ENCODE measurements around the gene R3HDM1. TPM values are rescaled to one million over a fixed set of nuclear protein-coding genes. Genes with fewer than 3 reads are reported as not detected.
"Not testable (repeated sequence)": the region's sequence is repeated elsewhere in the genome, so short reads cannot be mapped to it uniquely, and the experiment has no call there.

Gene R3HDM1
- total and polyA plus RNA-seq, 2 experiments from 2014 or later = 9.2 to 18.9 TPM

DNA sequence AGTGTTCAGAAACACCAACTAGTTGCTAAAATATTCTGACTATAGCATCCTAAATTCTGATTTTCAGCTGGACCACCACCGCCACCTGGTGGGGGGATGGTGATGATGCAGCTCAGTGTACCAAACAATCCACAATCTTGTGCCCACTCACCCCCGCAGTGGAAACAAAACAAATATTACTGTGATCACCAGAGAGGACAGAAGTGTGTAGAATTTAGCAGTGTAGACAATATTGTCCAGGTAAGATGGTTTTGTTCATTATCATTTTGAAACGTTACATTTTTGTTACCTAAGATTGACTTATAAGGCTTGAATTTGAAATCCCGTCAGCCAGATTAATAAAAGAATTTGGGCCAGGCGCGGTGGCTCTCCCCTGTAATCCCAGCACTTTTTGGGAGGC lies 178.7 kb downstream of the R3HDM1 start:
- in situ Hi-C loops (cut with MboI) = loop anchor here (10.0 kb wide), 1 partner anchor 695 kb away; no protein-coding TSS in a partner anchor
- peak; percentile 53 for DNase-seq

DNA sequence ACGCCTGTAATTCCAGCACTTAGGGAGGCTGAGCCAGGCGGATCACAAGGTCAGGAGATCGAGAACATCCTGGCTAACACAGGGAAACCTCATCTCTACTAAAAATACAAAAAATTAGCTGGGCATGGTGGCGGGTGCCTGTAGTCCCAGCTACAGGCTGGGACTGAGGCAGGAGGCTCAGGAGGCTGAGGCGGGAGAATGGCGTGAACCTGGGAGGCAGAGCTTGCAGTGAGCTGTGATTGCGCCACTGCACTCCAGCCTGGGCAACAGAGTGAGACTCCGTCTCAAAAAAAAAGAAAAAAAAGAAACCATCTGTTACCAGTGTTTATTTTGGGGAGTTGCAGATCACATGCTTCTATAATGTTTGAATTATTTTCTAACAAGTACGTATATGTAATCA lies 183.8 kb downstream of the R3HDM1 start:
- DNase-seq; H3K4me3 ChIP-seq; H3K27me3 ChIP-seq (replicated peaks; ENCODE audit: insufficient read depth); H4K20me1 ChIP-seq (ENCODE audit: insufficient read depth); H3K4me2 ChIP-seq (ENCODE audit: unreplicated experiment); H3K9me3 ChIP-seq (ENCODE audit: low read depth); H3F3A ChIP-seq (ENCODE audit: insufficient read depth); H3K9ac ChIP-seq; H2AFZ ChIP-seq; H3K27ac ChIP-seq; H3K79me2 ChIP-seq (ENCODE audit: insufficient read depth); H3K4me1 ChIP-seq (ENCODE audit: insufficient read depth); H3K9me2 ChIP-seq (ENCODE audit: insufficient read depth); in situ Hi-C loops (cut with MboI): not testable (repeated sequence)
- peaks cover 14% of the 10 kb centered on the region; the same call in 1 of the 2 replicates for H3K36me3 ChIP-seq (ENCODE audit: low read depth)
- WGBS, 2 experiments (ENCODE audit: low coverage in 1 of 2, low lambda C conversion rate in 2 of 2, missing lambda C conversion rate in 2 of 2) = 95 to 99% methylated on average over 9 of the region's 9 CpGs

More for the DNA sequence above, 178.7 kb downstream of the R3HDM1 start:
- Histone ChIP-seq H3K9ac (no peak overlapping the region), H3K4me3 (no peak overlapping the region), H2AFZ (no peak overlapping the region), H4K20me1 (ENCODE audit: insufficient read depth) (no peaks in the 10 kb centered on the region), H3K4me2 (ENCODE audit: unreplicated experiment) (no peak overlapping the region), H3K9me3 (ENCODE audit: low read depth) (no peaks in the 10 kb centered on the region), H3F3A (ENCODE audit: insufficient read depth) (no peaks in the 10 kb centered on the region), H3K79me2 (ENCODE audit: insufficient read depth) (no peaks in the 10 kb centered on the region), H3K9me2 (ENCODE audit: insufficient read depth) (no peaks in the 10 kb centered on the region), H3K4me1 (ENCODE audit: insufficient read depth) (no peaks in the 10 kb centered on the region), H3K27me3 (replicated peaks; ENCODE audit: insufficient read depth) (no peaks in the 10 kb centered on the region), H3K27ac (no peak overlapping the region), H3K36me3 (ENCODE audit: low read depth) (no peaks in the 10 kb centered on the region)
- 61 to 65% methylated on average over 6 of the region's 6 CpGs for WGBS, 2 experiments (ENCODE audit: low coverage in 1 of 2, low lambda C conversion rate in 2 of 2, missing lambda C conversion rate in 2 of 2)
- no peak for TF ChIP-seq EZH2 (IDR thresholded peaks at IDR 0.05; ENCODE audit: insufficient read depth, poor library complexity, severe bottlenecking)
- TF ChIP-seq EZH2phosphoT487 (IDR thresholded peaks at IDR 0.05; ENCODE audit: insufficient read depth, low read depth) = no peak

DNA sequence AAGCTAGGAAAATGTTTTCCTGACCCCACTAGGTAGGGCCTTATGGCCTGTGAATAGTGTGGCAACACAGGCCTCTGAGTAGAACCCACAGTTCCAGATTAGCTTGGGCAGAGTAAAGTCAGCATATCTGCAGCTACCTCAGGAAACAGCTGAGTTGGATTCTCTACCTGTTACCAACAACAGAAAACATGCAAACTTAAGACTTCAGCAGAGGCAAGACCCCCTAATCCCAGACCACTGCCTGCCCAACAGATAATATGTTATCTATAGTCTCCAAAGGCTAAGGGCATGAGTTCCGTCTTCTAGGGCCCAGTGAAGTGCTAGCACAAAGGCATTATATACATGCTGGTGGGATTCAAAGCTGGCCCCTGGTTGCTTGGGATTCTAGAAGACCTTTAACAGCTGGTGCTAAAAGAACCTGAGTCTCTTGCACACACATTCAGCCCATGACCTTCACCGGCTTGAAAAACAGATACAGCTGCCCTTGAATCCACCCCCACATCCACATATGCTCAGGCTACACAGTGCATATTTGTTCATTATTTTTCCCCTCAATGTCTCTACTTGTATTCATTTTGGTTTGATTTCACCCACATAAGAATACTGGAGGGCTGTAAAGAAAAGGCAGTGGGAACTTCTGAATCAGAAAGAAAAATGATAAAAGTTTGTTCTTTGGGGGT lies 196.9 kb downstream of the R3HDM1 start:
- Histone ChIP-seq H3K36me3 (ENCODE audit: low read depth) (peaks cover 4% of the 10 kb centered on the region; the same call in 1 of the 2 replicates), H3K27ac (no peak overlapping the region), H3K9me2 (ENCODE audit: insufficient read depth) (no peaks in the 10 kb centered on the region), H3K9ac (no peak overlapping the region), H3K79me2 (ENCODE audit: insufficient read depth) (no peaks in the 10 kb centered on the region), H4K20me1 (ENCODE audit: insufficient read depth) (no peaks in the 10 kb centered on the region), H3K4me1 (ENCODE audit: insufficient read depth) (no peaks in the 10 kb centered on the region), H3K4me3 (no peak overlapping the region), H3K27me3 (replicated peaks; ENCODE audit: insufficient read depth) (no peaks in the 10 kb centered on the region), H3K9me3 (ENCODE audit: low read depth) (no peaks in the 10 kb centered on the region), H3K4me2 (ENCODE audit: unreplicated experiment) (no peak overlapping the region), H2AFZ (no peak overlapping the region), H3F3A (ENCODE audit: insufficient read depth) (no peaks in the 10 kb centered on the region)
- TF ChIP-seq EZH2 (IDR thresholded peaks at IDR 0.05; ENCODE audit: insufficient read depth, poor library complexity, severe bottlenecking) (no peak), EZH2phosphoT487 (IDR thresholded peaks at IDR 0.05; ENCODE audit: insufficient read depth, low read depth) (no peak)
- in situ Hi-C loops (cut with MboI) = no loop called here
- 74 to 75% methylated on average over 2 of the region's 2 CpGs for WGBS, 2 experiments (ENCODE audit: low coverage in 1 of 2, low lambda C conversion rate in 2 of 2, missing lambda C conversion rate in 2 of 2)
- no peak for DNase-seq

DNA sequence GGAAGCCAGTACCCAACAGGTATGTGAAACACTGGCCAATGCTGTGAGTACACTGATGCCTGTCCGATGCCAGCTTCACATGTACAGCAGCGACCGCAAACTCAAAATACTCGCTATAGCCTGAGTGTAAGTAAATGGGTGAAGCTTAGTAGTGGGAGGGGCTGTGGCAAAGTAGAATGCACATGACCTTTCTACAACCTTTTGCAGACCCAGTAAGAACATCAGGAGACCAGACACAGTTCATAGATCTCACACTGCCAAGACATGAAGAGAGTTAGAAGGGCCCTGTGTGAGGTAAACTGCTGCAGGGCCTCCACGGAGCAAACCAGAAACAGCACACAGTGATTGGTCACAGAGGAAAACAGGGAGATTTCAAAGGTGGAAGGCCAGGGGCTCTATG lies 201.3 kb downstream of the R3HDM1 start:
- Histone ChIP-seq H2AFZ (no peak overlapping the region), H3K9me2 (ENCODE audit: insufficient read depth) (no peaks in the 10 kb centered on the region), H3K36me3 (ENCODE audit: low read depth) (no peaks in the 10 kb centered on the region), H4K20me1 (ENCODE audit: insufficient read depth) (no peaks in the 10 kb centered on the region), H3K4me1 (ENCODE audit: insufficient read depth) (no peaks in the 10 kb centered on the region), H3K27ac (no peak overlapping the region), H3F3A (ENCODE audit: insufficient read depth) (no peaks in the 10 kb centered on the region), H3K9me3 (ENCODE audit: low read depth) (no peaks in the 10 kb centered on the region), H3K9ac (no peak overlapping the region), H3K4me2 (ENCODE audit: unreplicated experiment) (no peak overlapping the region), H3K4me3 (no peak overlapping the region), H3K27me3 (replicated peaks; ENCODE audit: insufficient read depth) (no peaks in the 10 kb centered on the region), H3K79me2 (ENCODE audit: insufficient read depth) (no peaks in the 10 kb centered on the region)
- TF ChIP-seq EZH2phosphoT487 (IDR thresholded peaks at IDR 0.05; ENCODE audit: insufficient read depth, low read depth) (no peak), EZH2 (IDR thresholded peaks at IDR 0.05; ENCODE audit: insufficient read depth, poor library complexity, severe bottlenecking) (no peak)
- WGBS, 2 experiments (ENCODE audit: low coverage in 1 of 2, low lambda C conversion rate in 2 of 2, missing lambda C conversion rate in 2 of 2) = 38 to 39% methylated on average over 5 of the region's 5 CpGs
- in situ Hi-C loops (cut with MboI) = no loop called here
- DNase-seq = no peak

DNA sequence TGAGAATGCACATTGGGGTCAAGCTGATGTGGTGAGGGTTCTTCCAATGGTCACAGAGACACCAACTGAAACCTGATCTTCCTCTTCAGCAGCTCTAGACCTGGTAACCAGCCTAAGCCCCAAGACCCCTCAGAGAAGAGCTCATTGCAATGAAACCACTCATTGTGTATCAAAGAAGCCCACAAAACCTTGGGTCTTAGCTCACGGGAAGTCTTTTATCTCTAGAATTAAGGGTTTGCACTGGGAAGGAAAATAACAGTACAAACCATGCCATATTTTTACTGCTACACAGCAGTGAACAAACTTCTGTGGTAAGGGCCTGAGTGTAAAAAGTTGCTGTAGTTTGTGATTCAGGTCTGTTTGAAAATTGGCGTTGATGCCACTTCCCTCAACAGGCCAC lies 201.8 kb downstream of the R3HDM1 start:
- Histone ChIP-seq H3K4me3 (no peak overlapping the region), H3K9ac (no peak overlapping the region), H3K27ac (no peak overlapping the region), H3K4me1 (ENCODE audit: insufficient read depth) (no peaks in the 10 kb centered on the region), H3K9me2 (ENCODE audit: insufficient read depth) (no peaks in the 10 kb centered on the region), H2AFZ (no peak overlapping the region), H3K27me3 (replicated peaks; ENCODE audit: insufficient read depth) (no peaks in the 10 kb centered on the region), H3K79me2 (ENCODE audit: insufficient read depth) (no peaks in the 10 kb centered on the region), H3K36me3 (ENCODE audit: low read depth) (no peaks in the 10 kb centered on the region), H3K9me3 (ENCODE audit: low read depth) (no peaks in the 10 kb centered on the region), H4K20me1 (ENCODE audit: insufficient read depth) (no peaks in the 10 kb centered on the region), H3K4me2 (ENCODE audit: unreplicated experiment) (no peak overlapping the region), H3F3A (ENCODE audit: insufficient read depth) (no peaks in the 10 kb centered on the region)
- TF ChIP-seq EZH2phosphoT487 (IDR thresholded peaks at IDR 0.05; ENCODE audit: insufficient read depth, low read depth) (no peak), EZH2 (IDR thresholded peaks at IDR 0.05; ENCODE audit: insufficient read depth, poor library complexity, severe bottlenecking) (no peak)
- no peak for DNase-seq
- in situ Hi-C loops (cut with MboI) = no loop called here
- 95 to 97% methylated on average over 2 of the region's 2 CpGs for WGBS, 2 experiments (ENCODE audit: low coverage in 1 of 2, low lambda C conversion rate in 2 of 2, missing lambda C conversion rate in 2 of 2)

Measured in GM23248 (cell line).